ENCODE results near the gene MGST3.
"Not testable (repeated sequence)": the region's sequence is repeated elsewhere in the genome, so short reads cannot be mapped to it uniquely, and the experiment has no call there.

GRCh38 chr1:165606676-165607075 lies 24.4 kb upstream of the MGST3 start:
- not testable (repeated sequence) for TF ChIP-seq CTCF (IDR thresholded peaks at IDR 0.05; ENCODE audit: borderline replicate concordance, extremely low read depth, low read length, poor library complexity, severe bottlenecking); EZH2 (IDR thresholded peaks at IDR 0.05; ENCODE audit: borderline replicate concordance, low read depth, low read length, severe bottlenecking)

Measured in DND-41 (cell line).